Esophagus muscularis mucosa (tissue), 4 donors: ENCODE results near the gene SHISA3.
A peak's percentile ranks its signal among the peaks of the same experiment; 100 is the strongest.

Experiments used
- CTCF ChIP-seq, 3 experiments: fragments of 200-600 bp in 2 of 3; fragments of 450-650 bp in 1 of 3; sonication (generic) in 2 of 3; IDR thresholded peaks; one replicate each; pipeline ENCODE4 v1.5.1; 2017 to 2019; ENCODE audit warnings: antibody characterized with exemption in 3 of 3, mild to moderate bottlenecking in 2 of 3, moderate library complexity in 1 of 3
- EP300 ChIP-seq: sonication (generic); formaldehyde crosslinking; IDR thresholded peaks from one replicate; pipeline ENCODE4 v1.6.1; 2017; ENCODE audit warnings: antibody characterized with exemption
- POLR2A ChIP-seq: fragments of 450-650 bp; IDR thresholded peaks from one replicate; pipeline ENCODE4 v1.6.1; 2017; ENCODE audit warnings: antibody characterized with exemption, moderate library complexity, mild to moderate bottlenecking, low read depth
- POLR2AphosphoS5 ChIP-seq, 2 donors: sonication (generic); formaldehyde crosslinking; IDR thresholded peaks; one replicate each; pipeline ENCODE4 v1.6.1; 2017; ENCODE audit warnings: antibody characterized with exemption in 2 of 2

DNA sequence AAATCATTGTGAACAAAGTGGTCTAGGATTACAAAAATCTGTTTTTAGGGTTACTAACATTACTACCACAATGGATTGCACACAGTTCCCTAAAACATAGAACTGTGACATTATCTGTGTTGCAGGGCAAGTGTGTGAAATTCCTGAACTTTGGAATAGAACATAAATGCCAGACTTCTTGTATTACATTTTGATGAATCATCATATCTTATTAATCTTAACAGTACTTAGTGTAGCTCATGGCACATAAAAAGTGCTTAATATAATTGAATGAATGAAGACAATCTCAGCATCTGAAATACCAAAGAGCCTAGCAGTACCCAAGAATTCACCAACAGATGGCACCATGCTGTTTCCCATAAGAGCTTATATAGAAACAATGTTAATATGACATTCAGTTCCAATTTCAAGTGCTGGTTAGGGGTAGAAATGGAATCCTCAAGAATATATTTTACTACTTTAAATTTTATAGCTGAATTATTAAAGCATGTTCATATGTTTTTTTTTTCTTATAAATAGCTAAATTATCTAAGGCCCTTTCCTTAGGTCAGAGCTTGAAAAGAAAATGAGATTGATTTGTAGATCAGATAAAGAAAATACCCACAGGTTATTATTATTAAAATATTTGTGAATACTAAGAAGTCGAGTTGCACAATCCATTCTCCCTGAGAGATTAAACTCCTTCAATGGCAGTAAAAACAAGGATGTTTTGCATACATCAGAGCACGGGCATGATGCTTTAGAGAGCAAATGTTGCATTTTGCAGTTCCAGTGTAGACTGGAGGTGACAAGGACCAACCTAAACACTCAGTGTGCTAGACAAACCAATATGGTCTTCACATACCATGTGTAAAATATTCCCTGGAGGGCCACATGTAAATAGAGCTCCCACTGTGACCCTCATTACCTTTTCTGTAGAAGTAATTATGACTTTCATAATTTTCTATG, 25.7 kb upstream of the SHISA3 start:
- TF ChIP-seq EP300 = no peak
- peak; percentile 25 to 50 (median 31) for TF ChIP-seq CTCF (IDR thresholded peaks at IDR 0.05)
- no peak for TF ChIP-seq POLR2AphosphoS5 (IDR thresholded peaks at IDR 0.05)
- no peak for TF ChIP-seq POLR2A
